ENCODE measurements around the gene AKR1D1.

Gene AKR1D1

GRCh38 chr7:138161600-138162081 is 85.4 kb downstream of the AKR1D1 start:
- in situ Hi-C loops (cut with MboI; ENCODE audit: low sequenced_read_pairs): loop anchor here (25.0 kb wide), 1 partner anchor 576 kb away; no protein-coding TSS in a partner anchor

GRCh38 chr7:138162236-138162635 is 86.0 kb downstream of the AKR1D1 start:
- in situ Hi-C loops (cut with MboI; ENCODE audit: low sequenced_read_pairs): loop anchor here (25.0 kb wide), 1 partner anchor 575 kb away; no protein-coding TSS in a partner anchor

GRCh38 chr7:138163800-138164199 is 87.5 kb downstream of the AKR1D1 start:
- in situ Hi-C loops (cut with MboI; ENCODE audit: low sequenced_read_pairs): loop anchor here (25.0 kb wide), 1 partner anchor 574 kb away; no protein-coding TSS in a partner anchor

- in situ Hi-C loops (cut with MboI; ENCODE audit: low sequenced_read_pairs): loop anchor here (25.0 kb wide), 1 partner anchor 572 kb away; no protein-coding TSS in a partner anchor
Observed at GRCh38 chr7:138164804-138165203, 88.5 kb downstream of the AKR1D1 start.

GRCh38 chr7:138166681-138167080 is 90.4 kb downstream of the AKR1D1 start:
- in situ Hi-C loops (cut with MboI; ENCODE audit: low sequenced_read_pairs): loop anchor here (25.0 kb wide), 1 partner anchor 571 kb away; no protein-coding TSS in a partner anchor

GRCh38 chr7:138167222-138167621 is 91.0 kb downstream of the AKR1D1 start:
- in situ Hi-C loops (cut with MboI; ENCODE audit: low sequenced_read_pairs): loop anchor here (25.0 kb wide), 1 partner anchor 570 kb away; no protein-coding TSS in a partner anchor

- in situ Hi-C loops (cut with MboI; ENCODE audit: low sequenced_read_pairs): loop anchor here (25.0 kb wide), 1 partner anchor 569 kb away; no protein-coding TSS in a partner anchor
Observed at GRCh38 chr7:138167869-138168296, 91.6 kb downstream of the AKR1D1 start.

Measured in HL-60/S4 treated with retinoic acid at 250 ng/mL for 4 days and 3 days (cell line).